Astrocyte (in vitro differentiated cells and primary cell): Measurements from ENCODE around the gene BTBD2.

Source experiments
- EZH2 ChIP-seq: IDR thresholded peaks from 2 replicates; pipeline ENCODE4 v1.6.1; 2012; ENCODE audit warnings: mild to moderate bottlenecking, low read length, inconsistent platforms; ENCODE audit not compliant: insufficient read depth
- TF ChIP-seq, protein P1 (sequence below): IDR thresholded peaks from 2 replicates; pipeline ENCODE4 v1.5.1; 2011; ENCODE audit warnings: low read depth, mild to moderate bottlenecking, inconsistent platforms, low read length, moderate library complexity; ENCODE audit not compliant: insufficient read depth

DNA sequence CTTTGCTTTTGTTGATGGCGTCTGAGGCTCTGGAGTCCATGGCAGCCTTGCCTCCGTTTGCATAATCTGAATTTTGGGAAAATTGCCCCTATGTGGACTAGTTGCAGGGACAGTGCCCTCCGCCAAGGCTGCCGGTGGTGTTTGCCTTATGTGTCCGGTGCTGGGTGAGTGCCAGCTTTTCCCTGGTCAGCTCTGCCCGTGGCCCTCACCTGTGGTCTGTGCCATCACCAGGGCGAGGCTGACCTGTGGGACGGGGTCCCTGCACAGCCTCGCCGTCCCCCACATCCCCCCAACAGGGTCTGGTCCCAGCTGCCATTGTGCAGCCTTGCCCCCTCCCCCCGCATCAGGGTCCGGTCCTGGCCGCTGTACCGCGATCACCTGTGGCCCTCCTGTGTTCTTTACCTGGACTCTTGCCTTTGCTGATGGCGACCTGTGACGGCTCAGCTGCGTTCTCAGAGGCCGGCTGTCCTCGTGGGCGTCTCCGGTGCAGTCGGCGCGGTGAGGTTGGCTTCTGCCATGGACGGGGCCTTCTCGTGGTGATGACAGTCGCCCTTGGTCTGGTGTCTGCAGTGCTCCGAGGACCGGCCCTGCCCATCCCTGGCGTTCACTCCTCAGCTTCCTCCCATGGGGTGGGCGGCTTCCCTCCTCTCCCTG is 61.9 kb downstream of the BTBD2 start:
- TF ChIP-seq, protein P1, sequence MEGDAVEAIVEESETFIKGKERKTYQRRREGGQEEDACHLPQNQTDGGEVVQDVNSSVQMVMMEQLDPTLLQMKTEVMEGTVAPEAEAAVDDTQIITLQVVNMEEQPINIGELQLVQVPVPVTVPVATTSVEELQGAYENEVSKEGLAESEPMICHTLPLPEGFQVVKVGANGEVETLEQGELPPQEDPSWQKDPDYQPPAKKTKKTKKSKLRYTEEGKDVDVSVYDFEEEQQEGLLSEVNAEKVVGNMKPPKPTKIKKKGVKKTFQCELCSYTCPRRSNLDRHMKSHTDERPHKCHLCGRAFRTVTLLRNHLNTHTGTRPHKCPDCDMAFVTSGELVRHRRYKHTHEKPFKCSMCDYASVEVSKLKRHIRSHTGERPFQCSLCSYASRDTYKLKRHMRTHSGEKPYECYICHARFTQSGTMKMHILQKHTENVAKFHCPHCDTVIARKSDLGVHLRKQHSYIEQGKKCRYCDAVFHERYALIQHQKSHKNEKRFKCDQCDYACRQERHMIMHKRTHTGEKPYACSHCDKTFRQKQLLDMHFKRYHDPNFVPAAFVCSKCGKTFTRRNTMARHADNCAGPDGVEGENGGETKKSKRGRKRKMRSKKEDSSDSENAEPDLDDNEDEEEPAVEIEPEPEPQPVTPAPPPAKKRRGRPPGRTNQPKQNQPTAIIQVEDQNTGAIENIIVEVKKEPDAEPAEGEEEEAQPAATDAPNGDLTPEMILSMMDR = no peak
- no peak for TF ChIP-seq EZH2
